ENCODE results near the gene PROSER3.

GRCh38 chr19:35779033-35779432, 21.1 kb downstream of the PROSER3 start:
- no peak for TF ChIP-seq TARDBP (IDR thresholded peaks at IDR 0.05)
- no peak for TF ChIP-seq PKNOX1 (IDR thresholded peaks at IDR 0.05)
- TF ChIP-seq ARNT (IDR thresholded peaks at IDR 0.05), result no peak
- TF ChIP-seq SP1 (IDR thresholded peaks at IDR 0.05), result no peak
- no peak for TF ChIP-seq FOXA1 (IDR thresholded peaks at IDR 0.05)
- TF ChIP-seq NFRKB (IDR thresholded peaks at IDR 0.05), result no peak
- TF ChIP-seq ZNF384 (IDR thresholded peaks at IDR 0.05), result no peak
- TF ChIP-seq HDGF (IDR thresholded peaks at IDR 0.05; ENCODE audit: borderline replicate concordance), result no peak
